Heart right ventricle (tissue), 16 donors: ENCODE measurements around the gene SLC66A1. TPM values are rescaled to one million over a fixed set of nuclear protein-coding genes. Genes with fewer than 3 reads are reported as not detected.

Experiments used
- ATAC-seq, 8 donors: fragments of 200-7000 bp; cut with Tn5 transposase; one replicate each; pipeline ENCODE4 v1.9.1; 2020; ENCODE audit warnings: mild to moderate bottlenecking in 8 of 8, moderate library complexity in 8 of 8, moderate number of reproducible peaks in 1 of 8
- DNase-seq, 2 donors: peaks; one replicate each; pipeline ENCODE4 v3.0.0-alpha.2; 2020
- H3K27ac ChIP-seq, 10 donors: fragments of 200-600 bp; sonication (generic) in 2 of 10; one replicate each; pipeline versions ENCODE4 v1.5.0 to v1.8.0; 2020 to 2022; ENCODE audit warnings: mild to moderate bottlenecking in 3 of 10
- H3K27me3 ChIP-seq, 7 donors: fragments of 200-600 bp; one replicate each; pipeline ENCODE4 v1.8.0; 2021 to 2022; ENCODE audit warnings: mild to moderate bottlenecking in 2 of 7
- H3K36me3 ChIP-seq, 9 donors: fragments of 200-600 bp; sonication (generic) in 1 of 9; one replicate each; pipeline versions ENCODE4 v1.5.0 to v1.8.0; 2020 to 2022; ENCODE audit warnings: mild to moderate bottlenecking in 2 of 9
- H3K4me1 ChIP-seq, 9 donors: fragments of 200-600 bp; sonication (generic) in 1 of 9; one replicate each; pipeline versions ENCODE4 v1.5.0 to v1.8.0; 2020 to 2022; ENCODE audit warnings: mild to moderate bottlenecking in 4 of 9
- H3K4me3 ChIP-seq, 10 donors: fragments of 200-600 bp; sonication (generic) in 2 of 10; one replicate each; pipeline versions ENCODE4 v1.5.0 to v1.8.0; 2020 to 2022; ENCODE audit warnings: mild to moderate bottlenecking in 7 of 10, moderate library complexity in 2 of 10
- H3K9me3 ChIP-seq, 11 donors: fragments of 200-600 bp in 10 of 11; sonication (generic) in 2 of 11; one replicate each; pipeline versions ENCODE4 v1.5.0 to v1.8.0; 2013 to 2022; ENCODE audit warnings: mild to moderate bottlenecking in 2 of 11, control low read depth in 1 of 11, moderate library complexity in 1 of 11
- WGBS, 2 donors: extraction: QIAGEN DNeasy Blood & Tissue Kit; methylation state at CpG; one replicate each; pipeline ENCODE4 v1.1.7; 2013; ENCODE audit warnings: inconsistent platforms in 1 of 2; 5-methylcytosine and 5-hydroxymethylcytosine counted together
- intact Hi-C, 10 donors: fragments of 100-400 bp; cut with DNase I; formaldehyde crosslinking; loops; one replicate each; pipeline versions ENCODE4 v1.11.1 to v1.14.2; 2022
- polyA plus RNA-seq, 2 donors: library from polyadenylated mRNA; stranded (reverse); fragments of 200-250 nt; gene quantifications; one replicate each; pipeline ENCODE4 v1.2.3, GENCODE V29; 2013
- total RNA-seq, 10 donors: library from RNA; stranded (reverse); fragmentation: NEBNext Ultra II Directional in 3 of 10; extraction: Animal tissue kit (Norgen Biotek cat#: 25700) in 3 of 10; gene quantifications; one replicate each; pipeline versions ENCODE4 v1.2.1 to v1.2.4, GENCODE V29; 2021 to 2023
- TF ChIP-seq, protein P1 (sequence below), 9 donors: fragments of 200-600 bp; sonication (generic) in 2 of 9; IDR thresholded peaks; one replicate each; pipeline versions ENCODE4 v1.5.0 to v1.8.0; 2021 to 2022; ENCODE audit warnings: antibody characterized with exemption in 9 of 9, mild to moderate bottlenecking in 5 of 9, moderate library complexity in 1 of 9
- donor health status: Arrhythmogenic right ventricular cardiomyopathy.
- donor health status: ischemic (EF 13 %, LVEDD 7.1; RV severe dilation, severe dysfunction).
- donor health status: healthy with polysubstance abuse.
- donor health status: DM: no; HTN: yes; CAD: no.
- donor health status: DM: no; HTN: no; CAD: no.
- donor health status: ischemic (EF 25% LVEDD 6.9; RV normal size, moderate dysfunction).
- donor health status: ischemic (EF 25% LVEDD 5.7; RV mildly dilated, moderate dysfunction).
- donor health status: healthy.
- donor health status: DM: yes; HTN: yes; CAD: no.
- donor health status: Ischemic cardiomyopathy.
- donor health status: ischemic (EF 35%, LVEDD 5.7; RV mildly dilated, moderate dysfunction).
- donor health status: nonischemic (EF 11% LVEDD 7.7; RV severe dilation, severe dysfunction).
- donor health status: DM: yes; HTN: yes; CAD: no.
- donor health status: PGD.
- donor health status: ischemic (EF 29% LVEDD 5.4; RV normal size, mild dysfunction).
- donor health status: nonischemic (EF 23%, LVEDD 6.1; RV moderate dilation, normal function).

The SLC66A1 gene
- total and polyA plus RNA-seq, 12 donors: 4.2 to 18.0 (median 7.1) TPM

DNA sequence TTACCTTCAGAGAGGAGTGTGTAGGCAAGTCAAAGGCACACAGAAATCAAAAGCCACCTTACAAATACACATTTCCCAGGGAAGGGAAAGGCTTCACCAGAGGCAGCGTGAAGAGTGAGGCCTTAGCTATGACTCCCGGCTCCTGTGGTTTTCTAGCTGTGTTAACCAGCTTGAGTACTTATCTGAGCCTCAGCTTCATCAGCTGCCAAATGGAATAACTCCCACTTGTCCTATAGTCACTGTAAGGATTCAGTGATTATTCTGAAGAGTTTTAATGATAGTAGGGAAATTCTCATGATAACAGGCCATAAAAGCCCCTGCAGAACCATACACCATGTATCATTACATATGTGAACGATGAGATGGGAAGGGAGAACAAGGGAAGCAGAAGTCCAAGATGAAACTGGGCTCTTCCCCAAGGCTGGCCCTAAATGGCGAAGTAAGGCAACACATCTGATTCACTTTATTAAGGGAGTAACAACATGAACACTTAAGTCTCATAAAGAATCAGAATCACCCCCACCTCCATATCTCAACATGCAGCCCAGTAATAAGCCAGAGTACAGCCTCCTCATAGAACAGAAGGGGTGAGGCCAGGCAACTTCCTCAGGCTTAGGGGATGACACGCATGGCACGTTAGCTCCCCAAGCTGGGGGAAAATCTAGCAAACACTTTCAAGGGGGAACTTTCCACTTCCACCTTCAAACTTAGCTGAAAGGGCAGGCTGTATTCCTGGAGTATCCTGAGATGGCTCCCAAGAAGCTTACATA, 63.7 kb downstream of the SLC66A1 start:
- no peaks in the 10 kb centered on the region for H3K27me3 ChIP-seq
- DNase-seq (no peak), ATAC-seq (no peak)
- intact Hi-C loops: no loop called here
- TF ChIP-seq, protein P1, sequence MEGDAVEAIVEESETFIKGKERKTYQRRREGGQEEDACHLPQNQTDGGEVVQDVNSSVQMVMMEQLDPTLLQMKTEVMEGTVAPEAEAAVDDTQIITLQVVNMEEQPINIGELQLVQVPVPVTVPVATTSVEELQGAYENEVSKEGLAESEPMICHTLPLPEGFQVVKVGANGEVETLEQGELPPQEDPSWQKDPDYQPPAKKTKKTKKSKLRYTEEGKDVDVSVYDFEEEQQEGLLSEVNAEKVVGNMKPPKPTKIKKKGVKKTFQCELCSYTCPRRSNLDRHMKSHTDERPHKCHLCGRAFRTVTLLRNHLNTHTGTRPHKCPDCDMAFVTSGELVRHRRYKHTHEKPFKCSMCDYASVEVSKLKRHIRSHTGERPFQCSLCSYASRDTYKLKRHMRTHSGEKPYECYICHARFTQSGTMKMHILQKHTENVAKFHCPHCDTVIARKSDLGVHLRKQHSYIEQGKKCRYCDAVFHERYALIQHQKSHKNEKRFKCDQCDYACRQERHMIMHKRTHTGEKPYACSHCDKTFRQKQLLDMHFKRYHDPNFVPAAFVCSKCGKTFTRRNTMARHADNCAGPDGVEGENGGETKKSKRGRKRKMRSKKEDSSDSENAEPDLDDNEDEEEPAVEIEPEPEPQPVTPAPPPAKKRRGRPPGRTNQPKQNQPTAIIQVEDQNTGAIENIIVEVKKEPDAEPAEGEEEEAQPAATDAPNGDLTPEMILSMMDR (IDR thresholded peaks at IDR 0.05): no peak
- WGBS, 2 donors: 74 to 79% methylated on average over 6 of the region's 6 CpGs
- peak overlapping the region in 4 of 10 donors; percentile 18 to 35 (median 22) for H3K27ac ChIP-seq
- peaks cover 0 to 100% (median 28%) of the 10 kb centered on the region in 9 donors for H3K36me3 ChIP-seq
- H3K9me3 ChIP-seq: peaks cover 0 to 6% (median 0%) of the 10 kb centered on the region in 11 donors
- no peak overlapping the region for H3K4me3 ChIP-seq
- peaks cover 5 to 56% (median 10%) of the 10 kb centered on the region in 9 donors for H3K4me1 ChIP-seq

DNA sequence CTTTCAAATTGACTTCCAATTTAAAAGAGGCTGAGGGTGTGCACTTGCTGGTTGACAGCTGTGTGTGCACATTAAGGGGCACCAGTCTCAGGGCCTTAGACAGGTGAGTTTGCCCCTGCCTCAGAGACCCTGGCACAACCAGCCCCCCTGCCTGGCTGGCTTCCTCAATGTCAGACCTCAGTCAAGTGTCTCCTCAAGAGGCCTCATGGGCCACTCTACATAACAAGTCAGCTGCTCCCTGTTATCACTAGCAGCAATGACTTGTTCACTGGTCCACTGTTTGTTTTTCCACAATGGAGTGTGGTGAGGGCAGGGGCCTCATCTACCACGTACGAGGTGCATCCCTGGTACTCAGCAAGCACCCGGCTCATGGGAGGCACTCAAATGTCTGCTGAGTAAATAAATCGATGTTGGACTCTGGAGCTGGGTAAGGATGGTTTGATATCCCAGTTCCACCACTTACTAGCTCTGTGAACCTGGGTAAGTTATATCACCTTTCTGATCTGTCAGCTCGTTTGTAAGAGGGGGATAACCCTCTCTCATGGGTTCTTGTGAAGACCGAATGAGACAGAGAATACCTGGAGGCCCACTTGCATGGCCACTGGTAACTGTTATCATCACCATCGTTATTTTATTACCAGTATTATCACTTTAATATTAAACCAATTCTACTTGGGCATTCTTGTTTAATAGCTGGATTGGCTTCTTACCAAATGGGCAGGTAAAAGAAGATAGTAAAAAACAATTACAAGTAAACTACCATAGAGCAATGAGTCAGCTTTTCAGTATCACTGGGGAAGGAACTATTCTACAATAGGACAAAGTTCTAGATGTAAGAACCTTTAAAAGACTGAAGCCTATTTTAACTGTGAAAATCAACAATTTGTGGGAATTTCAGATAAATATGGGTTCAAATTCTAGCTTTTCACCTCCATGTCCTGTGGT, 64.6 kb downstream of the SLC66A1 start:
- peak overlapping the region in 1 of 10 donors; percentile 23 for H3K27ac ChIP-seq
- peaks cover 0 to 47% (median 7%) of the 10 kb centered on the region in 9 donors for H3K4me1 ChIP-seq
- H3K9me3 ChIP-seq: peaks cover 0 to 6% (median 0%) of the 10 kb centered on the region in 11 donors
- H3K27me3 ChIP-seq: no peaks in the 10 kb centered on the region
- H3K4me3 ChIP-seq: no peak overlapping the region
- TF ChIP-seq, protein P1 (IDR thresholded peaks at IDR 0.05): no peak
- intact Hi-C loops: no loop called here
- DNase-seq (no peak), ATAC-seq (peak in 5 of 8 donors; percentile 14 to 68 (median 53))
- H3K36me3 ChIP-seq: peaks cover 0 to 100% (median 28%) of the 10 kb centered on the region in 9 donors
- 72 to 82% methylated on average over 7 of the region's 7 CpGs for WGBS, 2 donors

DNA sequence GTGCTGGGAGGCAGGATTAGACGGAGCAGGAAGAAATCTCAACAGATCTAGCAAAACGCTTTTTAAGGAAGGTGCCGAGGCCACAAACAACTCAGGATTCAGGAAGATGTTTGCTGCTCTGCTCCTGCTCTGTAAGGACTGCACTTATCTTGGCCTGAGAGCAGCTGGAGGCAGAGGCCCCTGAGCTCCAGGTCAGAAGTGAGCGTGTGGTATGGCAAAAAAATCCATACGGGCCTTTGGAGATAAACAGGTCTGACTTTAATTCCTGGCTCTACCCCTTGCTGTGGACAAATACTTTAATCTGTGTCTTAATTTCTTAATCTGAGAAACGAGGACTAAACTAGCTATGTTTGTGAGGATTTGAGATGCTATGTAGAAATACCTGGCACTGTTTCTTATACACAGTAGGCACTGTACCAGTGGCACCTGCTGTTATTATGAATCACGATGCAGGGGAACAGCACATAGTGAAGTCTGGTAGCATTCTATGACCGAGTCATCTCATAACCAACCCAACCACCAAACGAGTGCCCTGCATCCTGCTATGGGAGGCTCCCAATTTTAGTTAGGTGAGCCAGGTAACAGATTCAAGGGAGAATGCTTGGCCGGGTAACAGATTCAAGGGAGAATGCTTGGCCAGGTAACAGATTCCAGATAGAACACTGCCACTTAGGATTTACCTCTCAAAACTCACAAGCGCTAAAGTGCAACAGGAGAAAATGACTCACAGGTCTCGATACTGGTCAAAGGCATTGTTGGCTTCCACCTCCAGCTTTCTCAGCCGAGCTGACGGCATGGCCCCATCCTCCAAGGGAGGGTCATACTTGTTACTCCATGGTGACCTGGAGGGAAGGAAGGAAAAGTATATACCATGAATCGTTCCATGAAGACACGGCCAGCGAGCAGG, 65.9 kb downstream of the SLC66A1 start:
- Histone ChIP-seq H3K27me3 (no peaks in the 10 kb centered on the region), H3K27ac (no peak overlapping the region), H3K4me3 (no peak overlapping the region), H3K4me1 (peaks cover 0 to 35% (median 7%) of the 10 kb centered on the region in 9 donors), H3K36me3 (peaks cover 0 to 100% (median 33%) of the 10 kb centered on the region in 9 donors), H3K9me3 (peaks cover 0 to 6% (median 0%) of the 10 kb centered on the region in 11 donors)
- TF ChIP-seq, protein P1 (IDR thresholded peaks at IDR 0.05): no peak
- 89 to 95% methylated on average over 17 of the region's 17 CpGs for WGBS, 2 donors
- ATAC-seq (no peak), DNase-seq (no peak)
- intact Hi-C loops: no loop called here

Other genes with a start within 250 kb of the SLC66A1 start
- gene UBR4, start 102.1 kb upstream of the SLC66A1 start, total RNA-seq: 100 to 1,000 TPM in 2 of 10 donors, 10 to 100 TPM in 8; 60.0 to 115 (median 90.6) TPM
- 10 to 100 TPM; 74.1 to 97.9 TPM for gene UBR4, start 102.1 kb upstream of the SLC66A1 start, polyA plus RNA-seq
- gene EMC1, start 60.8 kb upstream of the SLC66A1 start, total RNA-seq: 10 to 100 TPM; 23.6 to 33.2 (median 27.6) TPM
- 10 to 100 TPM; 14.9 to 15.7 TPM for gene EMC1, start 60.8 kb upstream of the SLC66A1 start, polyA plus RNA-seq
- gene MRTO4, start 60.5 kb upstream of the SLC66A1 start, total RNA-seq: 10 to 100 TPM in 7 of 10 donors, 1 to 10 TPM in 3; 8.4 to 21.0 (median 12.0) TPM
- gene MRTO4, start 60.5 kb upstream of the SLC66A1 start, polyA plus RNA-seq: 10 to 100 TPM; 25.8 to 52.2 TPM
- under 1 TPM in 8 of 10 donors, not detected in 2; 0.13 to 0.42 (median 0.24) TPM for gene AKR7A3, start 23.6 kb upstream of the SLC66A1 start, total RNA-seq
- gene AKR7A3, start 23.6 kb upstream of the SLC66A1 start, polyA plus RNA-seq: under 1 TPM; 0.22 to 0.66 TPM
- gene AKR7A2, start 182 bp upstream of the SLC66A1 start, total RNA-seq: 10 to 100 TPM; 30.6 to 48.5 (median 43.3) TPM
- 10 to 100 TPM in 1 of 2 donors, 1 to 10 TPM in 1; 6.8 to 26.2 TPM for gene AKR7A2, start 182 bp upstream of the SLC66A1 start, polyA plus RNA-seq
- gene CAPZB, start 173.2 kb downstream of the SLC66A1 start, total RNA-seq: 100 to 1,000 TPM; 207 to 307 (median 228) TPM
- 100 to 1,000 TPM; 158 to 236 TPM for gene CAPZB, start 173.2 kb downstream of the SLC66A1 start, polyA plus RNA-seq